Activated CD4-positive, alpha-beta T cell treated with anti-CD3 and anti-CD28 coated beads for 24 hours (primary cell): ENCODE results near the gene CRTAC1.

Source experiments
- DNase-seq, 2 donors: peaks; one replicate each; pipeline ENCODE4 v3.0.0-alpha.2; 2020; ENCODE audit warnings: low read depth in 2 of 2

Gene CRTAC1, protein sequence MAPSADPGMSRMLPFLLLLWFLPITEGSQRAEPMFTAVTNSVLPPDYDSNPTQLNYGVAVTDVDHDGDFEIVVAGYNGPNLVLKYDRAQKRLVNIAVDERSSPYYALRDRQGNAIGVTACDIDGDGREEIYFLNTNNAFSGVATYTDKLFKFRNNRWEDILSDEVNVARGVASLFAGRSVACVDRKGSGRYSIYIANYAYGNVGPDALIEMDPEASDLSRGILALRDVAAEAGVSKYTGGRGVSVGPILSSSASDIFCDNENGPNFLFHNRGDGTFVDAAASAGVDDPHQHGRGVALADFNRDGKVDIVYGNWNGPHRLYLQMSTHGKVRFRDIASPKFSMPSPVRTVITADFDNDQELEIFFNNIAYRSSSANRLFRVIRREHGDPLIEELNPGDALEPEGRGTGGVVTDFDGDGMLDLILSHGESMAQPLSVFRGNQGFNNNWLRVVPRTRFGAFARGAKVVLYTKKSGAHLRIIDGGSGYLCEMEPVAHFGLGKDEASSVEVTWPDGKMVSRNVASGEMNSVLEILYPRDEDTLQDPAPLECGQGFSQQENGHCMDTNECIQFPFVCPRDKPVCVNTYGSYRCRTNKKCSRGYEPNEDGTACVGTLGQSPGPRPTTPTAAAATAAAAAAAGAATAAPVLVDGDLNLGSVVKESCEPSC

GRCh38 chr10:98030093-98030821 is at the start of gene CRTAC1:
CRTAC1 (minus strand) TSS chr10:98030621; CDS start chr10:98030472, 149 bp downstream.
- DNase-seq, result no peak

- DNase-seq, result no peak
Observed at GRCh38 chr10:98078774-98079173, 48.4 kb upstream of the CRTAC1 start.

DNA sequence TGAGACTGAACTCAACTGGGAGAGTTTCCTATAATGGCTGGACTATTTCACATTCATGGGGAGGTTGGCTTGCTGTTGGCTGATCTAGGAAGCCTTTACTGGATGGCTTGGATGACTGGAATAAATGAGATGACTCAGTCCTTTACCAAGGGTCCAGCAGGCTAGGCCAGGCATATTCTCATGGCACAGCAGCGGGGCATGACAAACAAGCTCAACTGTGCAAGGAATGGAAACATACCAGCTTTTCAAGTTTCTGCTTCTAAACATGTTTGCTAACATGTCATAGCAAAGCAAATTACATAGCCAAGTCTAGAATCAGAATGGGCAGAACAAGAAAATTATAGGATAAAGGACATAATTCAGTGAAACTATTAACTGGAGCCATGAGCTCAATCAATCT is 46.8 kb upstream of the CRTAC1 start:
- DNase-seq, result no peak

DNA sequence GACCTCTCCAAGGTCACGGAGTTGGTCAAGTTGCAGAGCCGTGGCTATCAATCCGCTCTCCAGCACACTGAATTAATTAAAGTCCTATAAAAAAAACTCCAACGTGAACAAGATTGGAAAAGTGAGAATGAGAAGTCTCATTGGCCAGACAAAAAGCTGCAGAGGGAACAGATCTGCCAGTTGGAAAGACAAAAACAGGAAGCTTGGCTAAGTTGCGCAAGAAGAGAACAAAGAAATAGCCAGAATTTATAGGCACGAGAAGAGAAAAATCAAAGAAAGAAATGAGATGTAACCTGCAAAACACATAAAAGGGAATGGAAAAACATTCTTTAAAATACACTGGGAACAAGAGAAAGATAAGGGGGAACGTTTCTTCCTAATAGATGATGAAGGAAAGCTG is 45.7 kb upstream of the CRTAC1 start:
- no peak for DNase-seq

DNA sequence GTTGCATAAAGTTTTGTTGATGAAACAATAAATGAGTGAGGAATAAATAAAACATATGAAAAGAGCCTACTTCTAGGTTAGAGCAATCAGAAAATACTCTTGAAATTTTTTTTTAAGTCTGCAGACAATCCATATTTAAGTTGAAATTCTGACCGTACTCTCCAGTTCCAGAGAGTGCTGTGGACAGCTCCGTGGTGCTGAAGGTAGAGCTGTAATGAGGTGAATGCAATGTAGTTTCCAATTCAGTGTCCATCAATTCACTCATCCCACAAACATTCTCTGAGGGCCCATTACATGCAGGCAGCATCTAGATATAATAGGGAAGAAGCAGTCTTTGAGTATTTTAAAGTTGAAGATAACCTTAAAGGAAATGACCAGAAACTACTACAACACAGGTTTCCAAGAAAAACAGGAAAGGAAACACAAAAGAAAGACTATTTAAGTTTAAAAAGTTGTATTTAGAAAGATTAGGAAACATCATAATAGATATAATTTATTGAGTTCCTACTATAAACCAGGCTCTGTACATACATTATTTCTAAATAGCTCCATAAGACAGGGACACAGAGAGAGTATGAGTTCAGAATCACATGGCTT is 44.0 kb upstream of the CRTAC1 start:
- DNase-seq, result no peak

DNA sequence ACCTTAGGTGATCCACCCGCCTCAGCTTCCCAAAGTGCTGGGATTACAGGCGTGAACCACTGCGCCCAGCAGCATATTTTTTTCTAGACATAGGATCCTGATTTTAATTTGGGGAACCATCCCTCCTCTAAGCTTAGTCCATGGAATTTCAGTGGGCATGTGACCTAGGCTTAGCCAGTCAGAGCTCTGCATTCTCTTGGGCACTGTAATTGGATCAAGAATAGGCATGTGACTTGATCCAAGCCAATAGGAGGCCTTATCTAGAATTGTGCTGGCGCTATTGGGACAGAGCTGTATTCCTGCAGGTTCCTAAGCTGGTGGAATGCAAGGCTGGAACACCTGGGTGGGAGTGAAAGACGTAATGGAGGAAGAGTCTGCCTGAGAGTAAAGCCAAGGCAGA is 36.7 kb upstream of the CRTAC1 start:
- no peak for DNase-seq

DNA sequence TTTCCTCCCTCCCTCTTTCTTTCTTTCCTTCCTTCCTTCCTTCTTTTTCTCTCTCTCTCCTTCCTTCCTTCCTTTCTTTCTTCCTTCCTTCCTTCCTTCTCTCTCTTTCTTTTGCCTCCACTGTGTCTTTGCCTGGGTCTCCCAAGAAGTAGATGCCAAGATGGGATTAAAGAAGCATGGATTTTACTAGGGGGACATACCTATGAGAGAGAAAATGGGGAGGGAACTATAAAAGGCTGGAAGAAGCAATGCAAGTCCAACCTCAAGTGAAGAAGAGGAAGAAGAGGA is 33.3 kb upstream of the CRTAC1 start:
- no peak for DNase-seq

GRCh38 chr10:98062424-98062823 is 32.0 kb upstream of the CRTAC1 start:
- no peak for DNase-seq

- DNase-seq, result no peak
Observed at GRCh38 chr10:98060079-98060478, 29.7 kb upstream of the CRTAC1 start.

DNA sequence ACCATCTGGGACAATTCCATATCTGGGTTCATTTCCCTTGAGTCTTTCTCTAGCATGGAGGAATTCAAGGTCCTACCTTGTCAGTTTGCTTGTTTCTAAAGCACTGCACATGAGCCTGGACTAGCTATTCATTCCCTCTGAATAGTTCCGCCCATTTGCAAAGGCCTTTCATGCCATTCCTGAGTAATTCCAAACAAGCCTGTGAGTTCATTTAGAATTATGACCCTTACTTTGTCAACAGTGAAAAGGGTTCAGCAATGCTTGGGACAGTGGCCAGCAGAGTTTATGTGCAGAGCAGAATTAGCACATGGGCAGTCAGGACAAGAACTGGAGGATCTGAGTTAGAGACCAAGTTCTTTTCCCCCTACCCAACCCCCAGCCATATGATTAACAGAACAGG is 27.9 kb upstream of the CRTAC1 start:
- no peak for DNase-seq

DNA sequence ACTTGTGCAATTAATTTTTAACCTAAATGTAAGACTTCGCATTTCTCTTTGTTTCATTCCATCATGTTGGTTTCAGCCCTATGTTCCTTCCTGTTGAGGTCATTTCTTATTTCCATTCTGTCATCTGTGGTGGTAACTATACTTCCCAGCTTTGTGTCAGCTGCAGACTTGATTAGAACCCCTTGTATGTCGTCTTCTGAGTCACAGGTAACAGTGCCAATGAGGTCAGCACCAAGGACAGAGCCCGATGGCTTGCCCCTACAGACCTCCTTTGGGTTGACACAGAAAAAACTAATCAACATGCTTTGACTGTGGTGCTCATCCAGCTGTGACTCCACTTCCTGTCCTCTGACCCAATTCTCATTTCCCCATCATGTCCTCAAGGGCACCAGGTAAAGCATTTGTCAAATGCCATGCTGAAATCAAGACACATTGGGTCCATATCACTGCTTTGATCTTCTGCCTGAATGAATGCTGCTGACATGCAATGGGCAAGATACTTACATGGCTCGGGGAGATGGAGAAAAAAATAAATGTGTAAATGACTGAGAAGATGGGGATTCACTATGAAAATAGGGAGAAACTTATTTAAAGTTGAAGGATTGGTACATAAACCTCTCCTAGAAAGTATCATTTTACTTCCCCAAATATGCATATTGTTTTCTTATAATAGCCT is 25.6 kb upstream of the CRTAC1 start:
- DNase-seq, result no peak

GRCh38 chr10:98047009-98047741 is 16.8 kb upstream of the CRTAC1 start:
- no peak for DNase-seq

DNA sequence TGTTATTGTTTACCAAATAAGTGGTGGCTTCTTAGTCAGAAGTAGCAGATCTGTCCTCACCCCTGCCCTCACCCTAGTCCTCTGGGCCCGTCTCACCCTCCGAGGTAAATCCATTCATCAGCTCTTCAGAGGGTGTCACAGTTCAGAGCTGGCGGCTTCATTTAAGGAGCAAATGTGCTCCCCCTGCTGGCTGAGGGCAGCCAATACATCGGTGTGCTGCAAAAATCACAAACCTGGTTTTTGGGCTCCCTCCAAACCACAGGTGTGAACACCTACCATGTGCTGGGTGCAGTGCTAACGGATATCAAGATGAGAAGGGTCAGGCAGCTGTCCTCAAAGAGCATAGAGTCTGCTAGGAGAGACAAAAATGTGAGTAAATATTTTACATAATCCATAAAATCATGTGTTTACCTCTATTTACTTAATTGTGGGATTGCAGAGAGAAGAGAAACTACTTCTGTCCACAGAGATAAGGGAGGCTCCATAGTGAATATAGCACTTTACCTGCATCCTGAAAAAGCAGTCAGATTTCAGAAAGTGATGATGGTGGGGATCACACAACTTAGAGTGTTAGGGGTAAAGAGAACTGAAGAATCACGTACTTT is 15.5 kb upstream of the CRTAC1 start:
- peak; percentile 39 to 44 for DNase-seq

DNA sequence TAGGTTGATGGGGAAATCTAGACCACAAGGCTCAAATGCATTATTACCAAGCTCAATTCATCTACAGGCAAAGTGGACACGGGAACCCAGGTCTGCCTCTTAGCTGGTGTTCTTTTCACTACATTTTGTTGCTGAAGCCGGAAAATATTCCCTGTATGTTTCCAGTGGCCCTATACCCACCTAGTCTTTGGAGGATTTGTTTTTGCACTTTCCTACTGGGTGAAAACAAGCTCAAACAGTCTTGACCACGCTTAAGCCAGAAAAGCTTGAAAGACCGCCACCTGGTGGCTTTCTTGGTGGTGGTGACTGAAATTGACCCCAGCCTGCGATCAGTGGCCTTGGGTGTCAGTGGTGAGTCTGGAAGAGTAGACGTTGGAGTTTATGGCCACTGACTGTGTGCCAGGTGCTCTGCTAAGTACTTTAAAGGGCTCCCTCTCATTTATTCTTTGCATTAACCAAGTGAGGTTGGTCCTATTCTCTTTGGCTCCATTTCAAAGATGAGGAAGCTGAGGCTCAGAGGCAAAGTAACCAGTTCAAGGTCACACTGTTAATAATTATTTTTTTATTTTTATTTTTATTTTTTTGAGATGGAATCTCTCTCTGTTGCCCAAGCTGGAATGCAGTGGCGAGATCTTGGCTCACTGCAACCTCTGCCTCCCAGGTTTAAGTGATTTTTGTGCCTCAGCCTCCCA is 11.1 kb upstream of the CRTAC1 start:
- peak; percentile 17 to 22 for DNase-seq

GRCh38 chr10:98039690-98040381 is 9.4 kb upstream of the CRTAC1 start:
- DNase-seq, result no peak

DNA sequence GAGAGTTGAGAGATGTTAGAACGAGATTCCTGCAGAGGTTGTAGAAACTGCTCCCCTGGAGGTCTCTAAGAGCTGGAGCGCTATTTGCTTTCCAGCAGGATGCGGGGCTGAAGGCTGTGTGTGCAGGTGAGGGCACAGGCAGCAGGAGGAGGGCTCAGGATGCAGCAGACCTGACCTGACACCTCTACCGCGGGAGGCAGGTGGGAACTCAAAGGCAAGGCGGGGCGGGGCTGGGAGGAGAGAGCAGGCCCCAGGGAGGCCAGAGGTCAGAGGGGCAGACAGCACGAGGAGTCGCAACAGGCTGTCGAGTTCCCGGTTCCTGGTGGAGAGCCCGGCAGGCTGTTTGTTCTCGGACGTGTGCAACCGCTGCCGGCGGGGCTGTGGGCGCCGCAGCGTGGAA is 7.9 kb upstream of the CRTAC1 start:
- no peak for DNase-seq

DNA sequence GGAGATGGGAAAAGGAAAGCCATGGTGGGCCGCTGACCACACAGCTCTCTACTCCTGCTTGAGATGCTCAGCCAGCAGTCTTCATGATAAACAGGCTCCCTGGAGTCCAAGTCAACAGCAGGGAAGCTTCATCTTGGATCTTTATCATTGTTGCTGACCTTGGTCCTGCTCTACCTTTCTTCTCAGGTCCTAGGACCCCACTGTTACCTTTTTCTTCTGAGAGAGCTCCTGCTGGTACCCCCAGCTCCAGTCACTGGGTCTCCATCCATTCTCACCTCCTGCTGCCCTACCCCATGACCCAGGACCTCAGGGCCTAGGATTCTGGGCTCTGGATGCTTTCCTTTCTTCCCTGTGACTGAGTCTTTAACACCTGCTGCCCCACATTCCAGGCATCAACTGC is 5.2 kb upstream of the CRTAC1 start:
- DNase-seq, result no peak

GRCh38 chr10:98033515-98033914 is 3.1 kb upstream of the CRTAC1 start:
- DNase-seq, result no peak

DNA sequence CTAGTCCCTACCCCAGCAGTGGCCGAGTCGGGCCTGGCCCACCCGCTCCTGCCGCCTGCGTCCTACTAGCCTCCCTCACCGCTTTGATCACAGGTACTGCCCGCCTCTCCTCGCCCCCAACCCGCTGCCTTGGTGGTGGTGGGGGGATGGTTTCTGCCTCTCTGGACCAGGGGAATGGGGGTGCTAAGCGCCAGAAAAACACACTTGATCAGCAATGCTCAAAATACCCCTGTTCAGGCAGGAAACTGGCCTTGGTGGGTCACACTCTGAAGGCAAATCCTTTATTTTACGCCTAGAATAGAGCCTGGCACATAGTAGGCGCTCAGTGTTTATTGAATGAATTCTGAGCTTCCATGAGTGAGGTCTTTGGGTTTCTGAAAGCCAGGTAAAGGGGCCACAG is 1.0 kb upstream of the CRTAC1 start:
- DNase-seq, result no peak

DNA sequence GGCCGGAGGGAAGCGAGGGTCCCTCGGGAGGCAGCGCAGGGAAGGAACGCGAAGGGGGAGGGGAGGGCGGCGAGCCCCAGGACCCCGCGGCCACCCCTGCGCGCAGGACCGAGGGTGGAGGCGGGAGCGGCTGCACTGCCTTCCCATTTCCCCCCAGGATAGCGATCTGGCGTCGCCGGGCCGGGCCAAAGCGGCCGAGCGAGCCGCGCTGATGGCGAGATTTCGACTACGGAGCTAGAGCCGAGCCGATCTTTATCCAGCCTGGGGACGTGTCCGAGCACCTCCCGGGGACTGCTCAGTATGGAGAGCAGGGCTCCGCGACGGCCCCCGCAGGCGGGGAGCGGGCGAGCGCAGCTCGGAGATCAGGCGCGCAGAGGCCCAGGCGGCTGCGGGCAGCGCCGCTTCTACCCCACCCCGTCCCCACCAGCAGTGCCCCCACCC is 590 bp upstream of the CRTAC1 start:
- no peak for DNase-seq
